GM21786 (cell line): ENCODE results near the gene LAMA5.

Experiments
- ATAC-seq: cut with Tn5 transposase; IDR thresholded peaks from one replicate; pipeline ENCODE4 v1.9.1; 2021; ENCODE audit not compliant: unreplicated experiment

Gene LAMA5

DNA sequence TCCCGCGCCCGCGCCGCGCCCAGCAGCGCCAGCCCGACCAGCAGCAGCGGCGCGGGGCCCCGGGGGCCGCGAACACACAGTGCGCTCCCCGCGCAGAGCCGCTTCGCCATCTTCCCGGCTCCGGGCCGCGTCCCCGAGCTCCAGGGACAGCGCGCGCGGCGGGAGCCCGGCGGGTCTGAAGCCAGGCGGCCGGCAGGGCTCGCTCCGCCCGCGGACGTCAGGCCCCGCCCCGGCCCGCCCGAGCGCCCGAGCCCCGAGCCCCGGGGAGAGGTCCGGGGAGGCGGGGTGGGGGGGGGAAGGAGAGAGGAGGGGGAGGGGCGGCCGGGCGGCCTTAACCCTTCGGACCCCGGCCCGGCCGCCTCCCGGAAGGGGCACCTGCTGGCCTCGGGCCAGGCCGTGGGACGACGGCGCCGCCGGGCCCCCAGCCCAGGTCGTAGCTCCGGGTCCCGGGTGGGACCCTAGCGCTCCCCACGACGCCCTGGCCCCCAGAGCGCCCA, at the start of gene LAMA5:
Gene LAMA5, minus strand, starts transcription at position 177 of the 497 bp plus-strand sequence. Its CDS starts 67 bp downstream, at position 110.
- no peak for ATAC-seq

DNA sequence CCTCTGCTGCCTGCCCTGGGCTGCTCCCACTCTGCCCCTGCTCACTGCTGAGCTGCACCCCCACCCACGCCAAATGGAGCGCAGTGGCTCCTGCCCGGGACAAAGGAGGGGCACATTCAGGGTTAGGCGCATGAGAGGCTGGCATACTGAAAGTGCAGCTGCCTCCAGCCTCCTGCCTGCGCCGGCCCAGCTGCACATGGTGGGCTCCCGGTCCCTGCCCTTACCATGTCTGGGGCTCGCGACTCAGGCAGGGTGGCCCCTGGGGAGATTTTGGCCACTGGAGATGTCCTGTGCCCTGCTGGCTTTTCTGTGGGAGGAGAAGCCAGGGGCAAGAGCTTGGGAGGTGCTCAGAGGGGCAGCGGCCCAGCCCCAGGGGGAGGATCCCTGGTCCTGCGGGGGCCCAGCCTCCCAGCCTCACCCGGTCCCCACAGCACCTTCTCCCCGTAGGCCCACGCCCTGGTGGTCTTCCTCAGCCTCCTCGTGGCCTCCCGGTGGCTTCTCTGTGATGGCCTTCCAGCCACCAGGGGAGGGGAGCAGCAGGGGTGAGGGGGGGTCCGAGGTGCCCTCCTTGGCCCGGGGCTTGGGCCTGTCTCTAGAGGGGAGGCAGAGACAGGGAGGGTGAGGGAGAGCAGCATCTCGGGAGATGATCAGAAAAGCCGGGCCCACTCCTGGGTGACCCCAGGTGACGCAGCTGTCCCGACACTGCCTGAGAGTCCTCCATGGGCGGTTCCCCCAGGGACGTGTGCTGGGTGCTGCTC, 48.4 kb upstream of the LAMA5 start:
- ATAC-seq = no peak

- no peak for ATAC-seq
Measured at GRCh38 chr20:62413896-62414481, 46.9 kb upstream of the LAMA5 start.

DNA sequence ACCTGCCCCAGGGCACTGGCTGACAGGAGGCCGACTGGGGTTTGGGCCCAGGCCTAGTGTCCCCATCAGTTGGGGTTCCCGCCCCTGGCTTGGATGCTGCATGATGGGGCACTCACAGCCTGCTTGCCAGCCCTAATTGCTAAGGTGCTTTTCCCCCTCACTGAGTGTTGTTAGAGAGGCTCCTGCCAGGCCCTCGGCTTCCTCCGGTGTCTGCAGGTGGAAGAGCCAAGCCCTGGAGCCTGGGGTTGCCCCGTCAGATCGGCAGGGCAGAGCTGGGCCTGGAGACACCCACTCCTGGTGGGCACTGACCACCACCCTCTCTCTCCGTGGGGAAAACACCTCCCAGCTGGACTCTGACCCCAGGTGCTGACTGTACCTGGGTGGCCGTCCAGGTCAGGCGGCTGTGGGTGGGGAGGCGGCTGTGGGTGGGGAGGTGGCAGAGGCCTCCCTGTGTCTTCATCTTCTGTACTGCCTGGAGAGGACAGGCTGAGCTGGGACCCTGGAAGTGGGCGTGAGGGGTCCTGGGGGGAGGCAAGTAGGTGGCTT, 46.0 kb upstream of the LAMA5 start:
- ATAC-seq = no peak

GRCh38 chr20:62412194-62413024, 45.3 kb upstream of the LAMA5 start:
- no peak for ATAC-seq

GRCh38 chr20:62411479-62412193, 44.5 kb upstream of the LAMA5 start:
- ATAC-seq = no peak

DNA sequence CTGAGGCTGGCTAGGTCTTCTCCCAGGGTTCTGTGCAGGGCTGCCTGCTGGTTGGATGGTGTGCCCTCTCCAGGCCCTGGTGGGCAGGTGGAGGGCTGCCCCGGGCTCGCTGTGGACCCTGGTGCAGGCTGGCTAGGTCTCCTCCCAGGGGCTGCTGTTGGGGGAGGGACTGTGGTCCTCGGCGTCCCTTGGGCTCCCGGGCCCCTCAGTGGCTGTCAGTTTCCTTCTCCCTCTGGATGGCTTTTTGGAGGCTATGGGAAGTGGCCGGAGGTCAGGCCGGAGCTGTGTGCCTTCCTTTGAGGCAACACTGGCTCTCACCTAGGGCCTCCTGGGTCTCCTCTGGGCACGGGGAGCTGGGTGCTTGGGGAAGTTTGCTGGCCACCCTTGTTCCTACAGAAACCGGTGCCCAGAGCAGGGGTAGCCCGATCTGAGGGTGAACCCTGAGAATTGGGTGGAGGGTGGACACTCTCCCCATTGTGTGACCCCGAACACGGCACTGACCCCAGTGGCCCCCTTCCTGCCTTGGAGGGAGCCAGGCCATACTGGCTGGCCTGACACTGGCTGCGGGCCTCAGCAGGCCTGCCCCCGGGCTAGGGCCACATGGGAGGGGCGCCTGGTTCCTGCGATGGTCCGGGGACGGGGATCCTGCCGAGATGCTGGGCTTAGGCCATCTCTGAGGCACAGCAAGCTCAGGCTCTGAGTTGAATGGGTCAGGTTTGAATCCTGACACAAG, 43.8 kb upstream of the LAMA5 start:
- no peak for ATAC-seq

DNA sequence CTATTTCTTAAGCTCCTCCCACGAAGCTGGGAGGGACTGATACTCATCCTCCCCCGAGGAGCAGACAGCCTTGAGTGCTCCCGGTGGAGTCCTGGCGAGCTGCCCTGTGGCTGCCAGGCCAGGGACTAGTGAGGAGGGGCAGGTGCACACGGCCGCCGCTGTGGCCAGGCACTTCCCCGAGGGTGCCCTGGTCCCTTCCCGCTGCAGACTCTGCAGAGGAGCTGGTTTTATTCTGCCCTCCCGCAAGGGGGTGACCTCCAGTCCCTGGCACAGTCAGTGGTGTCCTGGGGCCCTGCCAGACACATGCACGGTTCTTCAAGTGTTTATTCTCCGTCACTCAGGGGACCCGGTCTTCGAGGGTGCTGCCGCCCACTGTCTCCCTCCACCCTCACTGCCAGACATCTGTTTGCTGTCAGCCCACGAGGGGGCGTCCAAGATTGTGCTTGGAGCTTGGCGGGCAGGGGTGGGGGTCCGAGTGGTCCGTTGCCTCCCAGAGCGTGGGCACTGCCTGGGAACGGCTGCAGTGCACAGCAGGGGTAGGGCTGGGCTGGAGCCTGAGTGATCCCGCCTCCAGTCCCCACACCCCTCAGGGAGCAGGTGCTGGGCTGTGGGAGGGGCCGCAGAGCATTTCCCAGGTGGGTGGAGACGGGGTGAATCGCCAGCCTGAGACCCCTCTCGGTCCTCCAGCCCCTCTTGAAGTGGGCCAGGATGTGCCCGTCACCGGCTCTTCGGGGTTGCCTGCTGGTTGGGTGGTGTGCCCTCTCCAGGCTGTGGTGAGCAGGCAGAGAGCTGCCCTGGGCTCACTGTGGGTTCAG, 43.0 kb upstream of the LAMA5 start:
- no peak for ATAC-seq

GRCh38 chr20:62409086-62409853, 42.2 kb upstream of the LAMA5 start:
- ATAC-seq = no peak

GRCh38 chr20:62408640-62409039, 41.5 kb upstream of the LAMA5 start:
- no peak for ATAC-seq

- no peak for ATAC-seq
Measured at GRCh38 chr20:62408055-62408454, 40.9 kb upstream of the LAMA5 start.

- peak; percentile 84 for ATAC-seq
Measured at GRCh38 chr20:62407221-62407992, 40.3 kb upstream of the LAMA5 start, which contains the start of gene CABLES2. Gene CABLES2, minus strand, starts transcription at chr20:62407285. Its CDS starts 9 bp downstream, at chr20:62407276.

DNA sequence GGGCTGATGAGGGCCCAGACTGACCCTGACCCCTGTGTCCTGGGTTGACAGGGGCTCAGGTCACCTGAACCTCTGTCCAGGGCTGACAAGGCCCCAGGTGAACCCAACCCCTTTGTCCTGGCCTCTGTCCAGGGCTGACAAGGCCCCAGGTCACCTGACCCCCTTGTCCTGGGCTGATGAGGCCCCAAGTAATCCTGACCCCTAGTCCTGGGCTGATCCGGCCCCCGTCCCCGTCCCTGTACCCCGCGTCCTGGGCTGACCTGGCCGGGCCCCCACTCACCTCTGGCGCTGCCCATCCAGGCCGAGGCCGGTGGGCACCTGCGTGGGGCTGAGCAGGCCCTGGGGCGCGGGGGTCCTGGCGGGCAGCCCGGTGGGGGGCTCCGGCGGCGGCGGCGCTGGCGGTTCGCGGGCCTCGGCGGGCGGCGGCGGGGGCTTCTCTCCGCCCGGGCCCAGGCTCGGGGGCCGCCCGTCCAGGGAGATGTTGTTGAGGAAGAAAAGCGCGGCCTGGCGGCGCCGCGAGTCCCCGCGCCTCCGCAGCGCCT, 39.6 kb upstream of the LAMA5 start:
- no peak for ATAC-seq

DNA sequence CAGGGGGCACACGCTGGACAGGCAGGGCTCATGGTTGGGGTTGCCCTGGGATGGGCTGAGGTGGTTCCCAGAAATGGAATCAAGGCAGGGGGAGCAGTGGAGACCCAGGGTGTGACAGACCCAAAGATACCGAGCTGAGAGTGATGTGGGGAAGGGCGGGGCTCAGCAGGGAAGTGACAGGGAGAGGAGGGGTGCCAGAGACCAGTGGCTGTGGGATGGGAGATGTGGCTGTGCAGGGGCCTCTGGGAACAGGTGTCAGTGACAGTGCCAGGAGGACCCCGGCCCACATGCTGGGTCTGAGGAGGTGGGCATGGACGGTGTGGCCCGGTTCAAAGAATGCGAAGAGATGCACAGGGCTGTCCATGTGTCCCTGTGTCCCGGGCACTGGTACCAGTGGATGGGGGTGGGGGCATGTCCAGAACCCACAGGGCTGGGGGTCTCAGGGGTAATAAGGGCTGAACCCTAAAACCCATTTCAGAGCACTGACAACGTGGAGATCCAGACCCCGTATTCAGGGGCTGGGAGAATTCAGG, 38.9 kb upstream of the LAMA5 start:
- ATAC-seq = no peak

DNA sequence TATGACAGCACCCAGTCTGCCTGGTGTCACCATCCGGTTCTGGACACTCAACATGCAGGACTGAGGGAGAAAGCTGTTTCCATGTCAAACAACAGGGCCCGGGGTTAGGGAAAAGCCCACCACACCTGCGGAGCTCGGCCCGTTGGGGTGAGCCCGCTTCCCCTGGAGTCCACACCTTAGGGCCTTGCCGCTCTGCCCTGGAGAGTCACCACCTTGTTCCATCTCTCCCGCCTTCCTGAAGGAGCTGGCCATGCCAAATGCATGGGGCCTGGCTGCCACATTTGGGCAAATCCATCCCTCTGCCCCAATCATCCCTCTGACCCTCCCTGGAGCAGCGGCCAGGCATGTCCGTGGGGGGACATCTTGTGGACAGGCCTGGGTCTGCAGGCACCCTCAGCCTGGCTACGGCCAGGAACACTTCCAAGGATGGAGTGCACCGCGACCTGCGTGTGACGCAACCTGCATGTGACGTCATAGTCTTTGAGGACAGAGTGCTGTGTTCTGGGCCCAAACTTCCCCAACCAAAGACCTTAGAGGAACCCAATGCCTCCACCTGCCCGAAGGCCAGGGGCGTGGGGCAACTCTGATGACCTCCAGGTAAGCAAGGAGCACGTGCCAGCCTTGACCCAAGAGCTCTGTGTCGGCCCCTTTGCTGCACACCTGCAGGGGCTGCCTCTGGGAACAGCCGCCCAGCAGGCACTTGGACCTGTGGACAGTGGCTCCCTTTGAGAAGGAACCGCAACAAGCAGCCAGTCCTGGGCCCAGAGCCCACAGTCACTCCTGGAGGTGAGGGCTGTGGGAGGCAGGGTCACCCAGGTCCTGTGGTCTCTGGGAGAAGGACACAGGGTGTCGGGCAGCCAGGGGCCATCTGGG, 38.2 kb upstream of the LAMA5 start:
- no peak for ATAC-seq

DNA sequence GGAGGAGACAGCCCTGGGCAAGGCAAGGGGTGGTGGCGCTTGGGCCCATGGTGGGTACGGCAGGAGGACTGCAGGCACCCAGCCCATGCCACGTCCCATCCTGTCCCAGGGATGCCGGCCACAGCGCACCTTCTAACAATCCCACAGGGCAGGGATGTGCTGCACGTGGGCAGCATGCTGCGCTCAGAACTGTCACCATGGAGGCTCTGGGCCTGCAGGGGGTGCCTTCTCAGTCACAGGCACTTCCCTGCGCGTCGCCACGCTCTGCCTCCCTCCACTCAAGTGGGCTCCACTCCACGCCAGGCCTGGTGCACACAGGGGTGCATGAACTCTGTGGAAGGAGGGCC, 37.6 kb upstream of the LAMA5 start:
- ATAC-seq = no peak
